ENCODE results near the gene DCX.

- no peak for TF ChIP-seq TAF1 (IDR thresholded peaks at IDR 0.05; ENCODE audit: low read depth)
- no peak for TF ChIP-seq YY1 (IDR thresholded peaks at IDR 0.05; ENCODE audit: low read depth)
- TF ChIP-seq REST (IDR thresholded peaks at IDR 0.05; ENCODE audit: low read depth): no peak
- no peak for TF ChIP-seq CREB1 (IDR thresholded peaks at IDR 0.05; ENCODE audit: low read depth)
- no peak for TF ChIP-seq EGR1 (IDR thresholded peaks at IDR 0.05)
- no peak for TF ChIP-seq NFIC (IDR thresholded peaks at IDR 0.05)
- no peak for TF ChIP-seq EP300 (IDR thresholded peaks at IDR 0.05; ENCODE audit: borderline replicate concordance)
- no peak for TF ChIP-seq FOXM1 (IDR thresholded peaks at IDR 0.05; ENCODE audit: borderline replicate concordance, low read depth)
- no peak for TF ChIP-seq RAD21 (IDR thresholded peaks at IDR 0.05; ENCODE audit: low read depth)
- no peak for TF ChIP-seq MAX (IDR thresholded peaks at IDR 0.05)
- no peak for TF ChIP-seq USF1 (IDR thresholded peaks at IDR 0.05)
Measured at GRCh38 chrX:111387470-111388070, 24.4 kb downstream of the DCX start.

Data from Ishikawa (cell line).